ENCODE measurements around the gene RMDN2. TPM values are rescaled to one million over a fixed set of nuclear protein-coding genes. Genes with fewer than 3 reads are reported as not detected.

RMDN2 gene
- total RNA-seq, 2 donors from 2014 or later, result 3.7 to 7.4 TPM

- Histone ChIP-seq H3K36me3 (no peaks in the 10 kb centered on the region), H3K27ac (no peak overlapping the region), H3K4me1 (ENCODE audit: control insufficient read depth in 1 of 2, low read depth in 2 of 2) (no peaks in the 10 kb centered on the region), H3K27me3 (replicated peaks; ENCODE audit: insufficient read depth) (no peaks in the 10 kb centered on the region), H3K9me3 (no peaks in the 10 kb centered on the region), H3K4me3 (no peak overlapping the region)
- DNase-seq (ENCODE audit: low spot score) (no peak), ATAC-seq (ENCODE audit: insufficient number of reproducible peaks, low FRiP score, low read depth) (no peak)
- TF ChIP-seq CTCF (IDR thresholded peaks at IDR 0.05), result no peak
These were observed 46.6 kb upstream of the RMDN2 start for GRCh38 chr2:37878536-37878935.

GRCh38 chr2:37880551-37880950, 44.5 kb upstream of the RMDN2 start:
- Histone ChIP-seq H3K27me3 (replicated peaks; ENCODE audit: insufficient read depth) (no peaks in the 10 kb centered on the region), H3K9me3 (no peaks in the 10 kb centered on the region), H3K36me3 (no peaks in the 10 kb centered on the region), H3K4me3 (no peak overlapping the region), H3K4me1 (ENCODE audit: control insufficient read depth in 1 of 2, low read depth in 2 of 2) (no peaks in the 10 kb centered on the region), H3K27ac (no peak overlapping the region)
- ATAC-seq (ENCODE audit: insufficient number of reproducible peaks, low FRiP score, low read depth) (no peak), DNase-seq (ENCODE audit: low spot score) (no peak)
- no peak for TF ChIP-seq CTCF (IDR thresholded peaks at IDR 0.05)

GRCh38 chr2:37881397-37881796, 43.7 kb upstream of the RMDN2 start:
- TF ChIP-seq CTCF (IDR thresholded peaks at IDR 0.05), result no peak
- no peak for DNase-seq (ENCODE audit: low spot score)
- H3K4me1 ChIP-seq (ENCODE audit: control insufficient read depth in 1 of 2, low read depth in 2 of 2), result no peaks in the 10 kb centered on the region
- H3K27me3 ChIP-seq (replicated peaks; ENCODE audit: insufficient read depth), result no peaks in the 10 kb centered on the region
- H3K27ac ChIP-seq, result no peak overlapping the region
- H3K36me3 ChIP-seq, result no peaks in the 10 kb centered on the region
- H3K4me3 ChIP-seq, result no peak overlapping the region
- H3K9me3 ChIP-seq, result no peaks in the 10 kb centered on the region
- no peak for ATAC-seq (ENCODE audit: insufficient number of reproducible peaks, low FRiP score, low read depth)

- Histone ChIP-seq H3K36me3 (no peaks in the 10 kb centered on the region), H3K27me3 (replicated peaks; ENCODE audit: insufficient read depth) (no peaks in the 10 kb centered on the region), H3K4me3 (no peak overlapping the region), H3K9me3 (no peaks in the 10 kb centered on the region), H3K27ac (no peak overlapping the region), H3K4me1 (ENCODE audit: control insufficient read depth in 1 of 2, low read depth in 2 of 2) (no peaks in the 10 kb centered on the region)
- DNase-seq (ENCODE audit: low spot score) (no peak), ATAC-seq (ENCODE audit: insufficient number of reproducible peaks, low FRiP score, low read depth) (no peak)
- no peak for TF ChIP-seq CTCF (IDR thresholded peaks at IDR 0.05)
These were observed 43.1 kb upstream of the RMDN2 start for GRCh38 chr2:37882036-37882435.

GRCh38 chr2:37883518-37883917, 41.6 kb upstream of the RMDN2 start:
- no peaks in the 10 kb centered on the region for H3K27me3 ChIP-seq (replicated peaks; ENCODE audit: insufficient read depth)
- no peak overlapping the region for H3K4me3 ChIP-seq
- no peaks in the 10 kb centered on the region for H3K9me3 ChIP-seq
- no peaks in the 10 kb centered on the region for H3K4me1 ChIP-seq (ENCODE audit: control insufficient read depth in 1 of 2, low read depth in 2 of 2)
- DNase-seq (ENCODE audit: low spot score) (no peak), ATAC-seq (ENCODE audit: insufficient number of reproducible peaks, low FRiP score, low read depth) (no peak)
- H3K36me3 ChIP-seq, result no peaks in the 10 kb centered on the region
- no peak overlapping the region for H3K27ac ChIP-seq
- TF ChIP-seq CTCF (IDR thresholded peaks at IDR 0.05), result no peak

Measured in thoracic aorta (tissue), 2 donors.